ENCODE measurements around the gene SCRN1. TPM values are rescaled to one million over a fixed set of nuclear protein-coding genes. Genes with fewer than 3 reads are reported as not detected.
A peak's percentile ranks its signal among the peaks of the same experiment; 100 is the strongest.

SCRN1 gene
- total and polyA plus RNA-seq, 8 donors: 25.5 to 42.6 (median 36.9) TPM

- Histone ChIP-seq H3K27me3 (no peaks in the 10 kb centered on the region), H3K9me3 (no peaks in the 10 kb centered on the region), H3K27ac (no peak overlapping the region), H3K4me1 (no peaks in the 10 kb centered on the region), H3K36me3 (peaks cover 0 to 13% of the 10 kb centered on the region in 2 donors), H3K4me3 (no peak overlapping the region)
- intact Hi-C loops (cut with DNase I): no loop called here
- DNase-seq (no peak), ATAC-seq (no peak)
- no peak for TF ChIP-seq CTCF (IDR thresholded peaks at IDR 0.05)
These were observed 64.9 kb downstream of the SCRN1 start for GRCh38 chr7:29924684-29925083.

DNA sequence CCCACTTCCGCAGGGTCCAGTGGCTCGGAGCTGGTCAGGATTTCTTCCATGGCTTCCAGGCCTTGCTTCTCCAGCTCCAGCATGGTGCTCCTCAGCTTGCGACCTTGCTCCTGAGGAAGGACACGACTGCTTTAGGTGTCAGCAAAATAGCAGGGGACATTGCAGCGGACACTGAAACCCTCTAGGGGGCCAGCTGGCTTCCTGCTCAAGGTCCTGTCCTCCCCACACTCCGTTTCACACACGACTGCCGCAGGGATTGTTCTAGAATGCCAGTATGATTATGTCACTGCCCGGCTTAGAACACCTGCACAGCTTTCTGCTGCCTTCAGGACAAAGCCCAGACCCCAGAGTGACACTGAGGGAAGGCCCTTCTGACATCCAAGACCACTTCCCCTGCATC lies 65.6 kb downstream of the SCRN1 start:
- Histone ChIP-seq H3K27ac (no peak overlapping the region), H3K27me3 (no peaks in the 10 kb centered on the region), H3K4me1 (no peaks in the 10 kb centered on the region), H3K4me3 (no peak overlapping the region), H3K9me3 (no peaks in the 10 kb centered on the region), H3K36me3 (peaks cover 0 to 13% of the 10 kb centered on the region in 2 donors)
- ATAC-seq (no peak), DNase-seq (no peak)
- intact Hi-C loops (cut with DNase I): no loop called here
- no peak for TF ChIP-seq CTCF (IDR thresholded peaks at IDR 0.05)

GRCh38 chr7:29922921-29923700 lies 66.5 kb downstream of the SCRN1 start:
- TF ChIP-seq CTCF (IDR thresholded peaks at IDR 0.05): no peak
- Histone ChIP-seq H3K36me3 (peaks cover 0 to 13% of the 10 kb centered on the region in 2 donors), H3K9me3 (no peaks in the 10 kb centered on the region), H3K27ac (no peak overlapping the region), H3K4me3 (no peak overlapping the region), H3K4me1 (no peaks in the 10 kb centered on the region), H3K27me3 (no peaks in the 10 kb centered on the region)
- intact Hi-C loops (cut with DNase I): no loop called here
- ATAC-seq: no peak
- no peak for DNase-seq

DNA sequence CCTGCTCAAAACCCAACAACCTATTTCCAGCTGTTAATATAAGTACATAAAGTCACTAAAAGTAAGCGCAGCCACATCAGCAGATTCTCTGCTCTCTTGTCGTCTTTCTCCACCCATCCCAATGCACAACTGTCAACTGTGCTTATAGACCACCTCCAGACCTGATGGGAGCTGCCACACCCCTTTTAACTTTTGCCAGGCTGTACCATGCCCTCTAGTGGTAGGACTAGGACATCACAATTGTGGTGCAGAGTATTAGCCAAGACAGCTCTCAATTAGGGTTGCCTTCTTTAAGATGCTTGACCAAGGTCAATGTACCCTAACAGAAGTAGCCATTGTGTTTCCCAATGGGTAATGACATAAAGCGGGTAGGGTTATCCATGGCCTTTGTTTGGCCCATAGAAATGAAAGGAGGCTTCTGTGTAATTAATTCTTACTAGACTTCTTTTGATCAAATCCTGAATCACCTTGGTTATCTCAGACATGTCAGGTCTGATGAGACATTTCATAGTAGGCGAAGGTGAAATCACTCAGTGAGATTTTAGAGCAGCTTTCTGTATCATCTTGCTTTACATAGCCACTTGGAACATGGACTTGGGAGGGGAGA lies 68.1 kb downstream of the SCRN1 start:
- H3K4me1 ChIP-seq: no peaks in the 10 kb centered on the region
- H3K9me3 ChIP-seq: no peaks in the 10 kb centered on the region
- peak in 2 of 4 donors; percentile 33 to 60 for DNase-seq
- H3K27me3 ChIP-seq: no peaks in the 10 kb centered on the region
- H3K36me3 ChIP-seq: peaks cover 0 to 13% of the 10 kb centered on the region in 2 donors
- TF ChIP-seq CTCF (IDR thresholded peaks at IDR 0.05): peak; percentile 78 to 84
- intact Hi-C loops (cut with DNase I): no loop called here
- no peak overlapping the region for H3K27ac ChIP-seq
- H3K4me3 ChIP-seq: no peak overlapping the region
- peak; percentile 95 for ATAC-seq

DNA sequence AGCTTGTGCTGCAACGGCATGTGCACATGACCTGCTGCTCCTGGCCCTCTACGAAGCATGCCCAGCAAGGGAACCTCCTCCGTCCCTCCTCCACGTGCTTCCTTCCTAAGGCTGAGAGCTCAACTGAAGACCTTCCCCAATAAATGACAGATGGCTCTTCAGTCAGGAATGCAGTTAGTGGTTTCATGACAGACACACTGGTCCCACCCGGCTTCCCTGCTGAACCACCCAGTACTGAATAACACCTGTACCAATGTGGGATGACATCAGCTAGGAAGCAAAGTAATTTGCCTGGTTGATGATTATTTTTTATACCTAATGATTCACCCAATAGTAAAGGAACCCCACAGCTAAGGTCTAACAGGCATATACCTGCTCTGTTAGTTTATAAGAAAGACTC lies 69.1 kb downstream of the SCRN1 start:
- Histone ChIP-seq H3K4me1 (no peaks in the 10 kb centered on the region), H3K27ac (no peak overlapping the region), H3K27me3 (no peaks in the 10 kb centered on the region), H3K4me3 (no peak overlapping the region), H3K9me3 (no peaks in the 10 kb centered on the region), H3K36me3 (peaks cover 0 to 13% of the 10 kb centered on the region in 2 donors)
- no peak for TF ChIP-seq CTCF (IDR thresholded peaks at IDR 0.05)
- no peak for ATAC-seq
- intact Hi-C loops (cut with DNase I): no loop called here
- no peak for DNase-seq
